HG03039 (cell line): ENCODE results near the gene C9orf50.
"Not testable (repeated sequence)": the region's sequence is repeated elsewhere in the genome, so short reads cannot be mapped to it uniquely, and the experiment has no call there.

Experiments used
- ATAC-seq: cut with Tn5 transposase; IDR thresholded peaks from one replicate; pipeline ENCODE4 v1.9.1; 2021; ENCODE audit warnings: mild to moderate bottlenecking, moderate library complexity; ENCODE audit not compliant: unreplicated experiment

Gene C9orf50

GRCh38 chr9:129620669-129621295 lies at the start of gene C9orf50:
Gene C9orf50, minus strand, starts transcription at chr9:129621101. Its CDS starts 527 bp downstream, at chr9:129620574.
- ATAC-seq, result no peak

- ATAC-seq, result no peak
Measured at GRCh38 chr9:129669946-129670345, 49.0 kb upstream of the C9orf50 start.

- ATAC-seq, result no peak
Measured at GRCh38 chr9:129669141-129669718, 48.3 kb upstream of the C9orf50 start.

- no peak for ATAC-seq
Measured at GRCh38 chr9:129667850-129668249, 46.9 kb upstream of the C9orf50 start.

- no peak for ATAC-seq
Measured at GRCh38 chr9:129667378-129667777, 46.5 kb upstream of the C9orf50 start.

- no peak for ATAC-seq
Measured at GRCh38 chr9:129666575-129666974, 45.7 kb upstream of the C9orf50 start.

GRCh38 chr9:129665814-129666520 lies 45.1 kb upstream of the C9orf50 start:
- ATAC-seq, result no peak

GRCh38 chr9:129665389-129665775 lies 44.5 kb upstream of the C9orf50 start, which contains the start of gene PRRX2:
Gene PRRX2, plus strand, starts transcription at chr9:129665647. Its CDS starts 221 bp downstream, at chr9:129665868.
- no peak for ATAC-seq

- no peak for ATAC-seq
Measured at GRCh38 chr9:129664746-129665388, 44.0 kb upstream of the C9orf50 start.

- not testable (repeated sequence) for ATAC-seq
Measured at GRCh38 chr9:129662239-129662638, 41.3 kb upstream of the C9orf50 start.

GRCh38 chr9:129661029-129661428 lies 40.1 kb upstream of the C9orf50 start:
- no peak for ATAC-seq

- ATAC-seq, result no peak
Measured at GRCh38 chr9:129656795-129657390, 36.0 kb upstream of the C9orf50 start.

- no peak for ATAC-seq
Measured at GRCh38 chr9:129655696-129656095, 34.8 kb upstream of the C9orf50 start.

- ATAC-seq, result no peak
Measured at GRCh38 chr9:129655154-129655553, 34.3 kb upstream of the C9orf50 start.

GRCh38 chr9:129654554-129655040 lies 33.7 kb upstream of the C9orf50 start:
- ATAC-seq, result no peak

- ATAC-seq, result no peak
Measured at GRCh38 chr9:129653823-129654553, 33.1 kb upstream of the C9orf50 start.

- no peak for ATAC-seq
Measured at GRCh38 chr9:129650680-129651235, 29.9 kb upstream of the C9orf50 start.

- no peak for ATAC-seq
Measured at GRCh38 chr9:129649726-129650679, 29.1 kb upstream of the C9orf50 start.

- ATAC-seq, result no peak
Measured at GRCh38 chr9:129648764-129649115, 27.8 kb upstream of the C9orf50 start.
